Fibroblast of lung (primary cell): Measurements from ENCODE around the gene MMGT1. TPM values are rescaled to one million over a fixed set of nuclear protein-coding genes. Genes with fewer than 3 reads are reported as not detected.

ENCODE experiments used
- DNase-seq, 2 donors: peaks; one replicate each; pipeline versions ENCODE4 v3.0.0 to v3.0.0-alpha.2; 2010; ENCODE audit warnings: low read depth in 2 of 2
- H2AFZ ChIP-seq: 2 replicates; pipeline ENCODE4 v1.5.1; 2012; ENCODE audit warnings: low read length, control low read depth, inconsistent platforms
- H3K27ac ChIP-seq: 2 replicates; pipeline ENCODE4 v1.5.1; 2011; ENCODE audit warnings: low read length, control low read depth; ENCODE audit not compliant: insufficient read depth
- H3K27me3 ChIP-seq: 2 replicates; pipeline ENCODE4 v1.5.1; 2011; ENCODE audit warnings: mild to moderate bottlenecking, low read length; ENCODE audit not compliant: control insufficient read depth, insufficient read depth
- H3K36me3 ChIP-seq: 2 replicates; pipeline ENCODE4 v1.5.1; 2011; ENCODE audit warnings: low read length; ENCODE audit not compliant: control insufficient read depth, insufficient read depth
- H3K4me1 ChIP-seq: 2 replicates; pipeline ENCODE4 v1.5.1; 2011; ENCODE audit warnings: low read length; ENCODE audit not compliant: control insufficient read depth, insufficient read depth; ENCODE audit errors: extremely low read depth
- H3K4me2 ChIP-seq: 2 replicates; pipeline ENCODE4 v1.5.1; 2011; ENCODE audit warnings: low read length, control low read depth; ENCODE audit not compliant: insufficient read depth; ENCODE audit errors: extremely low read depth
- H3K4me3 ChIP-seq, 4 experiments: fragments of 200-600 bp in 1 of 4; sonication (generic) in 1 of 4; replicated peaks in 1 of 4; 2 replicates each; pipeline ENCODE4 v1.5.1; 2011 to 2016; ENCODE audit warnings: low read length in 4 of 4, low read depth in 3 of 4, mild to moderate bottlenecking in 3 of 4, control low read depth in 2 of 4, inconsistent platforms in 1 of 4, mixed read lengths in 1 of 4; ENCODE audit not compliant: insufficient read depth in 1 of 4; ENCODE audit errors: control extremely low read depth in 1 of 4
- H3K79me2 ChIP-seq: 2 replicates; pipeline ENCODE4 v1.5.1; 2012; ENCODE audit warnings: mild to moderate bottlenecking, low read length, inconsistent platforms; ENCODE audit not compliant: control insufficient read depth, insufficient read depth
- H3K9ac ChIP-seq: 2 replicates; pipeline ENCODE4 v1.5.1; 2011; ENCODE audit warnings: mild to moderate bottlenecking, low read length, control low read depth; ENCODE audit not compliant: insufficient read depth
- H3K9me3 ChIP-seq: 2 replicates; pipeline ENCODE4 v1.5.1; 2012; ENCODE audit warnings: low read depth, low read length; ENCODE audit not compliant: control insufficient read depth, insufficient read depth
- H4K20me1 ChIP-seq: 2 replicates; pipeline ENCODE4 v1.5.1; 2011; ENCODE audit warnings: low read length; ENCODE audit not compliant: control insufficient read depth, insufficient read depth; ENCODE audit errors: extremely low read depth
- EZH2 ChIP-seq: IDR thresholded peaks from 2 replicates; pipeline ENCODE4 v1.5.1; 2012; ENCODE audit warnings: low read length, control low read depth, mild to moderate bottlenecking; ENCODE audit errors: missing control alignments
- polyA plus RNA-seq, 2 donors: library from polyadenylated mRNA; depleted of rRNA in 1 of 2; stranded (reverse) in 1 of 2; unstranded in 1 of 2; fragments of >200 nt; gene quantifications; 2 replicates each; pipeline ENCODE4 v1.2.1, GENCODE V29; 2011 to 2012; ENCODE audit warnings: missing spikeins in 1 of 2
- total RNA-seq: library from RNA; depleted of rRNA; stranded (reverse); fragments of >200 nt; gene quantifications from 2 replicates; pipeline ENCODE4 v1.2.1, GENCODE V29; 2014
- TF ChIP-seq, protein P1 (sequence below), 2 donors: IDR thresholded peaks in 1 of 2; conservative IDR thresholded peaks in 1 of 2; 1 replicate in 1 of 2; 2 replicates in 1 of 2; pipeline ENCODE4 v1.5.1; 2011 to 2012; ENCODE audit warnings: low read length in 2 of 2, control low read depth in 1 of 2, inconsistent platforms in 1 of 2, low read depth in 1 of 2, mild to moderate bottlenecking in 1 of 2

MMGT1 gene
- total and polyA plus RNA-seq, 2 donors (not counting 1 experiment from before 2014, with no cell fraction given): 10.4 to 26.9 TPM

DNA sequence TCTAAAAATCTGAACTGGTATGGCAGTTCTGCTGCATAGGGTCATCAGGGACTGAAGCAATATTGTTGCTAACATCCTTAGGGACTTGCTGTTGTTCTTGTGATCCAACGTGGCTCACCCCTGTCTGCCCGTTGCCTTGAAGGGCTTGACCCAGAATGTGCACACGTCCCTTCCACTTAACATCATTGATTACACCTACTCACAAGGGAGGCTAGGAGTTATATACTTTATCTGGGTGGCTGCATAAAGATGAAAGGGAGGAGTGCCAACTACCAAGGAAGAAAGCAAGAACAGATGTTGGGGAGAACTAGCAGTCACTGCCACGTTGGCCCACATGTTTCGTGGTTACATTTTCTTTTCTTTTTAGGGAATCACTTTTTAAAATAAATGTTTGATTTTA is 45.4 kb upstream of the MMGT1 start:
- no peak for TF ChIP-seq EZH2
- TF ChIP-seq, protein P1, sequence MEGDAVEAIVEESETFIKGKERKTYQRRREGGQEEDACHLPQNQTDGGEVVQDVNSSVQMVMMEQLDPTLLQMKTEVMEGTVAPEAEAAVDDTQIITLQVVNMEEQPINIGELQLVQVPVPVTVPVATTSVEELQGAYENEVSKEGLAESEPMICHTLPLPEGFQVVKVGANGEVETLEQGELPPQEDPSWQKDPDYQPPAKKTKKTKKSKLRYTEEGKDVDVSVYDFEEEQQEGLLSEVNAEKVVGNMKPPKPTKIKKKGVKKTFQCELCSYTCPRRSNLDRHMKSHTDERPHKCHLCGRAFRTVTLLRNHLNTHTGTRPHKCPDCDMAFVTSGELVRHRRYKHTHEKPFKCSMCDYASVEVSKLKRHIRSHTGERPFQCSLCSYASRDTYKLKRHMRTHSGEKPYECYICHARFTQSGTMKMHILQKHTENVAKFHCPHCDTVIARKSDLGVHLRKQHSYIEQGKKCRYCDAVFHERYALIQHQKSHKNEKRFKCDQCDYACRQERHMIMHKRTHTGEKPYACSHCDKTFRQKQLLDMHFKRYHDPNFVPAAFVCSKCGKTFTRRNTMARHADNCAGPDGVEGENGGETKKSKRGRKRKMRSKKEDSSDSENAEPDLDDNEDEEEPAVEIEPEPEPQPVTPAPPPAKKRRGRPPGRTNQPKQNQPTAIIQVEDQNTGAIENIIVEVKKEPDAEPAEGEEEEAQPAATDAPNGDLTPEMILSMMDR (conservative IDR thresholded peaks at IDR 0.05 in 1 of 2, IDR thresholded peaks at IDR 0.05 in 1 of 2; ENCODE audit: low read depth in 1 of 2, low read length in 2 of 2): no peak
- no peaks in the 10 kb centered on the region for H3K4me1 ChIP-seq
- H2AFZ ChIP-seq: no peak overlapping the region
- H3K9ac ChIP-seq: no peak overlapping the region
- H3K4me2 ChIP-seq: no peak overlapping the region
- H3K27me3 ChIP-seq: no peaks in the 10 kb centered on the region
- H3K79me2 ChIP-seq: no peaks in the 10 kb centered on the region
- H3K36me3 ChIP-seq: no peaks in the 10 kb centered on the region
- DNase-seq: no peak
- no peaks in the 10 kb centered on the region for H3K9me3 ChIP-seq
- H3K27ac ChIP-seq: no peak overlapping the region
- no peaks in the 10 kb centered on the region for H4K20me1 ChIP-seq
- no peak overlapping the region for H3K4me3 ChIP-seq

DNA sequence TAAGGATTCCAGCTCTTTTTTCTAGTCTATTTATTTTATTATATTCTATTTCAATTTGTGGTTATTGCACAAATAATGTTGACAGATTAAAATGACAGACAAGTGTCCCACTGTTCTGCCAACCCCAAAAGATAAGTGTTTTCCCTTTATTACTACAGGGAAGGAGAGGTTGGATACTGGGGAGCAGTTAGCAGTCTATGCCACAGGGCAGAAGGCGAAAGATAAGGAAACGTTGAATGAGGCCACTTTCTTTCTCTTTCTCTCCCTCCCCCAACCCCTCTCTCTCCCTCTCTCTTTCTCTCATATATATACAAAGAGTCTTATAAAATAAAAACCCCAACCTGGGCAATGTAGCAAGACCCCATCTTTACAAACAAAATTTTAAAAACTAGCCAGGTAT is 43.1 kb upstream of the MMGT1 start:
- no peaks in the 10 kb centered on the region for H3K36me3 ChIP-seq

DNA sequence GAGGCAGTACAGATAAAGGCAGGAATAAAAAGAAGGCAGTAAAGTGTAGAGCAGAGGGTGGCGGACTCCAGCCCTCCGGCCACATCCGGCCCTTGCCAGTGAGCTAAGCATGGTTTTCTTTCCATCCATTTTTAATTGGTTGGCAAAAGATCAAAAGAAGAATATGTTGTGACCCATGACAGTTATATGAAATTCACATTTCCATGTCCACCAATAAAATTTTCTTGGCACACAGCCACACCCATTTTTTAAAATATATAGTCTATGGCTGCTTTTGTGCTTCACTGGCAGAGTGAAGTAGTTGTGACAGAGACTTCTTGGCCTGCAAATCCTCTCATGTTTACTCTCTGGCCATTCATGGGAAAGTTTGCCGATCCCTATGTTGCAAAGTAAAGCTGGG is 41.2 kb upstream of the MMGT1 start:
- Histone ChIP-seq H3K79me2 (no peaks in the 10 kb centered on the region), H3K4me3 (no peak overlapping the region)
- TF ChIP-seq, protein P1 (conservative IDR thresholded peaks at IDR 0.05 in 1 of 2, IDR thresholded peaks at IDR 0.05 in 1 of 2; ENCODE audit: low read depth in 1 of 2, low read length in 2 of 2): no peak
- TF ChIP-seq EZH2: no peak

More for the DNA sequence above, 43.1 kb upstream of the MMGT1 start:
- no peak overlapping the region for H3K27ac ChIP-seq
- no peaks in the 10 kb centered on the region for H3K4me1 ChIP-seq
- no peaks in the 10 kb centered on the region for H3K9me3 ChIP-seq
- no peak overlapping the region for H3K9ac ChIP-seq
- TF ChIP-seq, protein P1 (conservative IDR thresholded peaks at IDR 0.05 in 1 of 2, IDR thresholded peaks at IDR 0.05 in 1 of 2; ENCODE audit: low read depth in 1 of 2, low read length in 2 of 2): no peak
- TF ChIP-seq EZH2: no peak
- no peak overlapping the region for H3K4me2 ChIP-seq
- no peak for DNase-seq
- no peaks in the 10 kb centered on the region for H3K79me2 ChIP-seq
- H3K4me3 ChIP-seq: no peak overlapping the region
- no peaks in the 10 kb centered on the region for H3K27me3 ChIP-seq
- H2AFZ ChIP-seq: no peak overlapping the region
- no peaks in the 10 kb centered on the region for H4K20me1 ChIP-seq

More for the DNA sequence above, 41.2 kb upstream of the MMGT1 start:
- H4K20me1 ChIP-seq: no peaks in the 10 kb centered on the region
- H3K4me2 ChIP-seq: no peak overlapping the region
- H3K4me1 ChIP-seq: no peaks in the 10 kb centered on the region
- no peaks in the 10 kb centered on the region for H3K36me3 ChIP-seq
- H3K9me3 ChIP-seq: no peaks in the 10 kb centered on the region
- DNase-seq: no peak
- no peak overlapping the region for H3K9ac ChIP-seq
- no peaks in the 10 kb centered on the region for H3K27me3 ChIP-seq
- H3K27ac ChIP-seq: no peak overlapping the region
- no peak overlapping the region for H2AFZ ChIP-seq
